Tibial artery (tissue), 4 donors: Measurements from ENCODE around the gene DNAJB13.
"Not testable (repeated sequence)": the region's sequence is repeated elsewhere in the genome, so short reads cannot be mapped to it uniquely, and the experiment has no call there.

Experiments
- DNase-seq, 2 donors: peaks; one replicate each; pipeline ENCODE4 v3.0.0-alpha.2; 2019
- H3K27ac ChIP-seq, 2 donors: fragments of 200-600 bp; sonication (generic) in 1 of 2; 1 replicate in 1 of 2; 2 replicates in 1 of 2; pipeline ENCODE4 v1.5.1; 2018 to 2019; ENCODE audit warnings: mild to moderate bottlenecking in 1 of 2
- H3K27me3 ChIP-seq, 2 donors: fragments of 200-600 bp; sonication (generic) in 1 of 2; one replicate each; pipeline versions ENCODE4 v1.5.1 to v1.6.0; 2016 to 2019
- H3K36me3 ChIP-seq, 3 donors: fragments of 200-600 bp; sonication (generic) in 2 of 3; one replicate each; pipeline ENCODE4 v1.5.1; 2016 to 2019; ENCODE audit warnings: mild to moderate bottlenecking in 2 of 3
- H3K4me1 ChIP-seq, 4 donors: fragments of 200-600 bp; sonication (generic) in 2 of 4; 1 replicate in 3 of 4; 2 replicates in 1 of 4; pipeline ENCODE4 v1.5.1; 2016 to 2019
- H3K4me3 ChIP-seq, 2 donors: fragments of 200-600 bp; sonication (generic) in 1 of 2; 1 replicate in 1 of 2; 2 replicates in 1 of 2; pipeline ENCODE4 v1.5.1; 2018 to 2019; ENCODE audit warnings: mild to moderate bottlenecking in 2 of 2
- H3K9me3 ChIP-seq, 3 donors: fragments of 200-600 bp; sonication (generic) in 1 of 3; one replicate each; pipeline ENCODE4 v1.5.1; 2016 to 2019
- intact Hi-C: fragments of 100-400 bp; cut with DNase I; formaldehyde crosslinking; loops from one replicate; pipeline ENCODE4 v1.15.0; 2023; ENCODE audit warnings: low total_unique reads
- TF ChIP-seq, protein P1 (sequence below), 2 experiments: fragments of 200-600 bp in 1 of 2; fragments of 450-650 bp in 1 of 2; IDR thresholded peaks; one replicate each; pipeline ENCODE4 v1.5.1; 2017 to 2019; ENCODE audit warnings: antibody characterized with exemption in 2 of 2, mild to moderate bottlenecking in 1 of 2, moderate library complexity in 1 of 2

Gene DNAJB13

DNA sequence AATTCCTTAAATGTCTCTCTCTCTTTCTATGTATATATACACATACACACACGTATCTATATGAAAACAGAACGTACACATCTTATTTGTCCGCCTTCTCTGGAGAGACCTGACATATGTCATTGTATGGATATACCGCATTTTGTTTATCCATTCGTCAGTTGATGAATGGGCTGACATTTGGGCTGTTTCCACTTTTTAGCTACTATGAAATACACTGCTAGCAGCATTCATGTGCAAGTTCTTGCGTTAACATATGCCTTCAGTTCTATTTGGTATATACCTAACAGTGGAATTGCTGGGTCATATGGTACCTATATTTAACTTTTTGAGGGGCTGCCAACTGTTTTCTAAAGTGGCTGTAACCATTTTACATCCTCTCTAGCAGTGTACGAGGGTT is 18.0 kb upstream of the DNAJB13 start:
- TF ChIP-seq, protein P1, sequence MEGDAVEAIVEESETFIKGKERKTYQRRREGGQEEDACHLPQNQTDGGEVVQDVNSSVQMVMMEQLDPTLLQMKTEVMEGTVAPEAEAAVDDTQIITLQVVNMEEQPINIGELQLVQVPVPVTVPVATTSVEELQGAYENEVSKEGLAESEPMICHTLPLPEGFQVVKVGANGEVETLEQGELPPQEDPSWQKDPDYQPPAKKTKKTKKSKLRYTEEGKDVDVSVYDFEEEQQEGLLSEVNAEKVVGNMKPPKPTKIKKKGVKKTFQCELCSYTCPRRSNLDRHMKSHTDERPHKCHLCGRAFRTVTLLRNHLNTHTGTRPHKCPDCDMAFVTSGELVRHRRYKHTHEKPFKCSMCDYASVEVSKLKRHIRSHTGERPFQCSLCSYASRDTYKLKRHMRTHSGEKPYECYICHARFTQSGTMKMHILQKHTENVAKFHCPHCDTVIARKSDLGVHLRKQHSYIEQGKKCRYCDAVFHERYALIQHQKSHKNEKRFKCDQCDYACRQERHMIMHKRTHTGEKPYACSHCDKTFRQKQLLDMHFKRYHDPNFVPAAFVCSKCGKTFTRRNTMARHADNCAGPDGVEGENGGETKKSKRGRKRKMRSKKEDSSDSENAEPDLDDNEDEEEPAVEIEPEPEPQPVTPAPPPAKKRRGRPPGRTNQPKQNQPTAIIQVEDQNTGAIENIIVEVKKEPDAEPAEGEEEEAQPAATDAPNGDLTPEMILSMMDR (IDR thresholded peaks at IDR 0.05), result no peak
- H3K27me3 ChIP-seq, result no peaks in the 10 kb centered on the region
- intact Hi-C loops, result no loop called here
- H3K36me3 ChIP-seq, result peaks cover 18 to 46% (median 32%) of the 10 kb centered on the region in 3 donors
- H3K4me1 ChIP-seq, result no peaks in the 10 kb centered on the region
- no peak overlapping the region for H3K4me3 ChIP-seq
- no peak for DNase-seq
- H3K9me3 ChIP-seq, result no peaks in the 10 kb centered on the region
- H3K27ac ChIP-seq, result no peak overlapping the region

DNA sequence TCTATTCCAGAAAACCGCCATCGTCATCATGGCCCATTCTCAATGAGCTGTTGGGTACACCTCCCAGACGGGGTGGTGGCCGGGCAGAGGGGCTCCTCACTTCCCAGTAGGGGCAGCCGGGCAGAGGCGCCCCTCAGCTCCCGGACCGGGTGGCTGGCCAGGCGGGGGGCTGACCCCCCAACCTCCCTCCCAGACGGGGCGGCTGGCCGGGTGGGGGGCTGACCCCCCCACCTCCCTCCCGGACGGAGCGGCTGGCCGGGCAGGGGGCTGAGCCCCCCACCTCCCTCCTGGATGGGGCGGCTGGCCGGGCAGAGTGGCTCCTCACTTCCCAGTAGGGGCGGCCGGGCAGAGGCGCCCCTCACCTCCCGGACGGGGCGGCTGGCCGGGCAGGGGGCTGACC is 14.8 kb upstream of the DNAJB13 start:
- H3K4me1 ChIP-seq, DNase-seq, H3K27me3 ChIP-seq, H3K9me3 ChIP-seq, intact Hi-C loops, H3K4me3 ChIP-seq, H3K27ac ChIP-seq: not testable (repeated sequence)
- peaks cover 0 to 19% (median 10%) of the 10 kb centered on the region in 3 donors for H3K36me3 ChIP-seq

DNA sequence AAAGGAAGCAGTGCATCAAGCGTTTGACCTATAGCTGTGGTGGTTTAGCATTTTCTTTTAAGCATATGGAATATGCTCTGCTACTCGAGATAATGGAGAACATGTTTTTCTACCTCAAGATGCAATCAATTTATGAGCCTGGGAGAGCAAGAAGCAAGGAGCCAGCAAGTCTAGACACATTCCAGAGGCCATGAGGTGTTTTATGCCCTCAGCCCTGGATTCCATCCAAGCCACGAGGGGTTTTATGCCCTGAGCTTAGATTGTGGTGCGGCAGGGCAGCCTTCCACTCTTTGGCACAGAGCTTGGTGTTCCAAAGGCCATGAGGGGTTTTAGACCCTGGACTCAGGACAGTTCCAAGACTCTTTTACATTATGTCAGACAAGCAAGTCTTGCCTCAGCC is 11.7 kb upstream of the DNAJB13 start:
- Histone ChIP-seq H3K9me3 (no peaks in the 10 kb centered on the region), H3K4me1 (peaks cover 0 to 10% (median 0%) of the 10 kb centered on the region in 4 donors), H3K27ac (no peak overlapping the region), H3K27me3 (no peaks in the 10 kb centered on the region), H3K36me3 (peaks cover 0 to 3% (median 0%) of the 10 kb centered on the region in 3 donors), H3K4me3 (no peak overlapping the region)
- intact Hi-C loops, result no loop called here
- TF ChIP-seq, protein P1 (IDR thresholded peaks at IDR 0.05), result no peak
- no peak for DNase-seq

DNA sequence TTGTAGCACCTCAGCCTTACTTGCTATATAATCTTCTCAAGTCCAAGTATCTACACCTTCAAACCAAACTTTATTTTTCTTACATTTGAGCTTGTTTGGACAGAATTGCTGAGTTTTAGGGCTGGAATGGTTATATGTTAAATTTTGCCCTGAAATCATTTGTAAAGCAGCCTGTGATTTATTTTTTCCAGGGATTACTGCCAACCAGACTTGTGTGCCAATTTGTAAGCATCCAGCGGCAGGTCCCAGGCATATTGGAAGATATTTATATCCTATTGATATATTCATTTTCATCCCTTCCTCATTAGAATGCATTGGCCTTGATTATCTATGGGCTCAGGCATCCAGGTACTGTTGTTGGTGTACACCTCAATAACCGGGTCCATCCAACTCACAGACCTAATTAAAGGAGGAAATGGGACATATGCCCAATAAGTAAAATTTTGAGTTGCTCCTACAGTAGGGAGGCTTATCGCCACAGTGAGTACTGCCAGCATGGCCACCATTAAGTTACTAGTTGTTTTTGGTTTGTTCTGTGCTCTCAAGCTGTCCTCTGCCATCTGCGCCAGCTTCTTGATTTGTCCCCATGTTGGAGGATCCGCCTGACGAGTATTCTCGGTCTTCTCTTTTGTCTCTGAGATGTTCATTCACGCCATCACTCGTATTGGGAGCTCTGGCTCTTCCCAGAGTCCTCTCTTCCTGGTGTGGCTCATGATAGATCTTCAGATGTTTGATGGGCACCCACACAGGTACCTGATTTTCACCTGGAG is 9.8 kb upstream of the DNAJB13 start:
- Histone ChIP-seq H3K27ac (no peak overlapping the region), H3K4me1 (peaks cover 0 to 10% (median 0%) of the 10 kb centered on the region in 4 donors), H3K36me3 (no peaks in the 10 kb centered on the region), H3K27me3 (no peaks in the 10 kb centered on the region), H3K4me3 (no peak overlapping the region), H3K9me3 (no peaks in the 10 kb centered on the region)
- no peak for DNase-seq
- TF ChIP-seq, protein P1 (IDR thresholded peaks at IDR 0.05), result no peak
- intact Hi-C loops, result no loop called here

DNA sequence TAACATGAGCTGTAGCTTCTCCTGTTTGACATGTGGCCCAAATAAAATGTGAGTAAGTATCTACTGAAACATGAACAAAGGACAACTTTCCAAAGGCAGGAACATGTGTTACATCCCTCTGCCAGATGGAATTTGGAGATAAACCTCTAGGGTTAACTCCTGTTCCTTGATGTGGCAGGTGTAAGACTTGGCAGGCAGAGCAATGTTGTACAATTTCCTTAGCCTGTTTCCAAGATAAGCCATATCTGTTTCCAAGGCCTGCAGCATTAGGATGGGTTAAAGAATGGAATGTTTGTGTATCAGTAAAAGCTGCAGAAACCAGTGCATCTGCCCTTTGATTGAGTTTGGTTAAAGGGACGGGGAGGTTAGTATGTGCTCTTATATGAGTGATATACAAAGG is 8.8 kb upstream of the DNAJB13 start:
- Histone ChIP-seq H3K27ac (no peak overlapping the region), H3K9me3 (no peaks in the 10 kb centered on the region), H3K4me3 (no peak overlapping the region), H3K36me3 (no peaks in the 10 kb centered on the region), H3K27me3 (no peaks in the 10 kb centered on the region), H3K4me1 (peaks cover 0 to 10% (median 0%) of the 10 kb centered on the region in 4 donors)
- DNase-seq, result no peak
- intact Hi-C loops, result no loop called here
- TF ChIP-seq, protein P1 (IDR thresholded peaks at IDR 0.05), result no peak

DNA sequence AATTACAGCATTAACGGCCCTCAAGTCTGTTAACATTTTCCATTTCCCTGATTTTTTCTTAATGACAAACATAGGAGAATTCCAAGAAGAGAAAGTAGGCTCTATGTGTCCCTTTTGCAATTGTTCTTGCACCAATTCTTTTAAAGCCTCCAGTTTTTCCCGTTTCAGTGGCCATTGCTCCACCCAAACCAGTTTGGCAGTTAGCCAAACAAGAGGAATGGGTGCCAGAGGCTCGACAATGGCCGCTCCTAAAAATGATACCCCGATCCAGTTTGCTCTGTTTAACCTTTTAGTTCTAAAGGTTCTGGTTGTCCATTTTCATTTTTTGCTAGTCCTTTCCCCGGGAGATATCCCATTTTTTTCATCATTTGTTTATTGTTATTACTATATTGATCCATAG is 6.7 kb upstream of the DNAJB13 start:
- H3K4me1 ChIP-seq, result peaks cover 0 to 10% (median 0%) of the 10 kb centered on the region in 4 donors
- no peaks in the 10 kb centered on the region for H3K36me3 ChIP-seq
- no peaks in the 10 kb centered on the region for H3K27me3 ChIP-seq
- H3K27ac ChIP-seq, result no peak overlapping the region
- no peaks in the 10 kb centered on the region for H3K9me3 ChIP-seq
- no peak overlapping the region for H3K4me3 ChIP-seq
- TF ChIP-seq, protein P1 (IDR thresholded peaks at IDR 0.05), result no peak
- no peak for DNase-seq
- intact Hi-C loops, result no loop called here
